GM12891 (cell line): ENCODE measurements around the gene HOXA13.

Experiments
- POLR2A ChIP-seq: IDR thresholded peaks from 2 replicates; pipeline ENCODE4 v1.6.1; 2011; ENCODE audit warnings: low read depth, low read length, control low read depth
- POLR2AphosphoS5 ChIP-seq: IDR thresholded peaks from 2 replicates; pipeline ENCODE4 v1.6.1; 2011; ENCODE audit warnings: low read depth, low read length, control low read depth
- POU2F2 ChIP-seq: IDR thresholded peaks from 2 replicates; pipeline ENCODE4 v1.6.1; 2011; ENCODE audit warnings: low read depth, mild to moderate bottlenecking, control low read depth, low read length, moderate library complexity

- TF ChIP-seq POLR2A = no peak
- no peak for TF ChIP-seq POLR2AphosphoS5
- no peak for TF ChIP-seq POU2F2
Measured at GRCh38 chr7:27238979-27239386, 39.1 kb upstream of the HOXA13 start.
